Stimulated activated CD4-positive, alpha-beta T cell treated with anti-CD3 and anti-CD28 coated beads, Interleukin-15, amount 100 ng/mL, for 1 hour (primary cell): ENCODE data around the gene TMEM132C.
"Not testable (repeated sequence)": the region's sequence is repeated elsewhere in the genome, so short reads cannot be mapped to it uniquely, and the experiment has no call there.

ENCODE experiments used
- DNase-seq, 2 donors: peaks; one replicate each; pipeline ENCODE4 v3.0.0-alpha.2; 2020; ENCODE audit warnings: low read depth in 1 of 2, low spot score in 1 of 2

Gene TMEM132C

GRCh38 chr12:128267131-128267622 lies at the start of gene TMEM132C:
Gene TMEM132C (plus strand): TSS chr12:128267170. CDS start chr12:128267403, 233 bp downstream.
- no peak for DNase-seq

DNA sequence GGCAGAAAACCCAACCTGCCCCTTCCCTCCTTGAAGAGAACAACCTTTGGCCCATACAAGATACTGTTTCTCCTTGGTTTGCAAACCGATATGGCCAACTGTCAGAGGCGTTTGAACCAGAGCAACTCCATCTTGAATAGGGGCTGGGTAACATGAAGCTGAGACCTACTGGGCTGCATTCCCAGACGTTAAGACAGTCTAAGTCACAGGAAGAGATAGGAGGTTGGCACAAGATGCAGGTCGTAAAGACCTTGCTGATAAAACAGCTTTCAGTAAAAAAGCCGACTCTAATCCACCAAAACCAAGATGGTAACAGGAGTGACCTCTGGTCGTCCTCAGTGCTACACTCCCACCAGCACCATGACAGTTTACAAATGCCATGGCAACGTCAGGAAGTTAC lies 42.7 kb upstream of the TMEM132C start:
- DNase-seq, result no peak

DNA sequence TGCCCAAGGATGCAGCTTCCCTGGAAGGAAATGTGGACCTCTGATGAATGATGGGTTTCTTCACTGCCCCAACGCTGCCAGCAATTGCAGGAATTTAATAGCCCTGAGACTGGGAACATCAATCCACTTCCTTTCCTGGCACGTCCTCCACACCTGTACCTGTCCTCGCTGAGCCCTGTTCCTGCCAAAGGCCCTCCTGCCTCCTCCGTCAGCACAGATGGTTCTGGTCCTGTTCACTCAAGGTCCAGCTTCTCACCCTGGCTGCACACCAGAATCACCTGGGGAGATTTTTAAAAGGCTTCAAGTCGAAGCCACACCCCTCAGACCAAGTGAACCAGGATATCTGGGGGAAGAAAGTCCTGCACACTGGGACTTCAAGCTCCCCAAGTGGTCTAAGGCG lies 38.4 kb upstream of the TMEM132C start:
- DNase-seq, result no peak

DNA sequence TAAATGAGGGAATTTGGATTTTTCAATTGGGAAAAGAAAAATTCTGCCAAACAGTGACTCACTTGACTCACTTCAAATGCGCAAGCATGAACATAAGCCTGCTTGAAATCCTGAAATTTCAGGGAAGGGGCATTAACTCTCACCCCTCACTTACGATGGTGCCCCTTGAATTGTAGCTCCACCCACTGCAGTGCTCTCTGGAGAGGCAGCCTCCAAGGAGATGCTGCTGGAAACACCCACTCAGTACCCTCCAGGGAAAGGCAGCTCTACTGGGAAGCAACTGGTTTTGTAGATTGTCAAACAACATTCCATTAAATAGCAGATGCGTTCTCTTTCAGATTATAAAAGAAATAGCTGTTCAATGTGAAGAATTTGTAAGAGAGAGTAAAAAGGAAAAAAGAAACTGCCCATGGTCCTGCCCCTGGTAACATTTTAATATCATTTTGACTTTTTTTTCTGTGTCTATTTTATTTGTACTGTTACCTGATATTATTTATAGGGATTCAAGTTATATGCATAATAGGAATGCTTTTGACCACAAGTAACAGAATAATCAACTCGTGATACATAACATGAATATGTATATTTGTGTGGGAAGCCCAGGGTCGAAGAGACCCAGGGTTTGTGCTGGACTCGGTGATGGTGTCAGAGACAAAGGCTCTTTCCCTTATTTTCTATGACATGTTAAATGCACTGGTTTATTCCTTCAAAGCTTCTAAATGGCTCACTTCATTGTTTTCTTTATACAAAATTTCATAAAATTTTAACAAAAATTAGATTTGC lies 31.1 kb upstream of the TMEM132C start:
- no peak for DNase-seq

DNA sequence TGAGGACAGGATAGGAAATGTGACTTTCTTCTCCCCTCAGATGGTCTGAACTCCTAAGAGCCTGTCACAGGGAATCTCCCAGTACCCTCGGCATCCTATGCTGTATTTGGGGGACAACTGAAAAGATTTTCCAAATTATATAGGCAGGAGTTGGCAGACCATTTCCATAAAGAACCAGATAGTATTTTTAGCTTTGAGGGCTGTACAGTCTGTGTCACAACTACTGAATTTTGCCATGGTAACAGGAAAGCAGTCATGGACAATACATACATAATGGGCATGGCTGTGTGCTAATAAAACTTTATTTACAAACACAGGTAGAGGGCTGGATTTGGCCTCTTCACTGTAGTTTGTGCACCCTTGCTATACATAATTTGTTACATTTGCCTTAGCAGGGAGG lies 30.4 kb upstream of the TMEM132C start:
- DNase-seq, result no peak

DNA sequence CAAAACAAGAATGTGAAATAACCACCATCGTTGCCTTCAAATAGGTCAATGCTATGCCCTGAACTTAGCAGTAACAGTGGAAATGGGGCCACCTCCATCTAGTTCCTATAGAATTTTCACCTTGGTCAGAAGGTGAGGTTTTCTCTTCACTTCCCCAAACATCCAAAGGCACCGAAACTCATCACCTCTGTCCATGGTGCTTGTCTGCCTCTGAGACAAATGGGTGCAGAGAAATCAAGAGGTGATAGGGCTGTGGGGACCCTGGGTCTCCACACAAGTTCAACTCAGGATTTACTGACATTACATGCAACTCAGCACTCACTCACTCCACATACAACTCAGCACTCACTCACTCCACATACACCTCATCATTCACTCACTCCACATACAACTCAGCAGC lies 26.2 kb upstream of the TMEM132C start:
- DNase-seq, result no peak

GRCh38 chr12:128245121-128245520 lies 21.8 kb upstream of the TMEM132C start:
- no peak for DNase-seq

- DNase-seq, result no peak
Observed at GRCh38 chr12:128245905-128246304, 21.1 kb upstream of the TMEM132C start.

GRCh38 chr12:128250096-128250495 lies 16.9 kb upstream of the TMEM132C start:
- DNase-seq, result no peak

DNA sequence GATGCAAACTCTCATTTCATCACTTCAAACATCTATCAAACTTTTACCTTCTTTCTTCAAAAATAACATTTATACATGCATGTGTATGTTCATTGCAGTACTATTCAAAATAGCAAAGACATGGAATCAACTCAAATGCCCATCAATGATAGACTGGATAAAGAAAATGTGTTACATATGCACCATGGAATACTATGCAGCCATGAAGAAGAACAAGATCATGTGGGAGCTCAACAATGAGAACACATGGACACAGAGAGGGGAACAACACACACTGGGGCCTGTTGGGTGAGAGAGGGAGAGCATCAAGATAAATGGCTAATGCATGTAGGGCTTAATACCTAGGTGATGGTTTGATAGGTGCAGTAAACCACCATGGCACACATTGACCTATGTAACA lies 13.1 kb upstream of the TMEM132C start:
- not testable (repeated sequence) for DNase-seq

- DNase-seq, result no peak
Observed at GRCh38 chr12:128258866-128259555, 8.0 kb upstream of the TMEM132C start.

DNA sequence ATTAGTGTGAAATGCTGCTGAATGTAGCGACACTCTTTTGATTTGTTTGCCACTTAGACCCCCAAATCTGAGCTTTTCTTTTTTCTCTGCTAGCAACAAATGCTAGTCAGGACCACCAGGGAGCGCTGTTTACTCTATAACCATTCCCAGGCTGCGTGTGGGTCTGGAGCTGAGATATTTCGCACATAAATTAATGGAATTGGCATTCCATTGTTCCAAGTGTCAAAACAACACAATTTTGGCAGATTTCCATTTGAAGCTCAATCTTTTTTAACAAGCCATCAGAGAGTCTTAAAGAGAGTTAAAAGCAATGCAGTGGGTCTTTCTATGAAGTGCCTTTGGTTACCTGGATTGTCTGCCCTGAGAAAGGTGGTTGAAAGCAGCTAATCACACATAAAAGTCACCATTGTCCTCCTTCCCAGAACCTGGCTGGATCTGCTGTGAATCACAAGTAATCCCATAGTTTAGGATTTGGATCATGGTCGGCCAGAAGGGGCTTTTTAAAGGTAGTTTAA lies 7.4 kb upstream of the TMEM132C start:
- no peak for DNase-seq

- DNase-seq, result no peak
Observed at GRCh38 chr12:128261757-128262156, 5.2 kb upstream of the TMEM132C start.

GRCh38 chr12:128265566-128265965 lies 1.4 kb upstream of the TMEM132C start:
- DNase-seq, result no peak

DNA sequence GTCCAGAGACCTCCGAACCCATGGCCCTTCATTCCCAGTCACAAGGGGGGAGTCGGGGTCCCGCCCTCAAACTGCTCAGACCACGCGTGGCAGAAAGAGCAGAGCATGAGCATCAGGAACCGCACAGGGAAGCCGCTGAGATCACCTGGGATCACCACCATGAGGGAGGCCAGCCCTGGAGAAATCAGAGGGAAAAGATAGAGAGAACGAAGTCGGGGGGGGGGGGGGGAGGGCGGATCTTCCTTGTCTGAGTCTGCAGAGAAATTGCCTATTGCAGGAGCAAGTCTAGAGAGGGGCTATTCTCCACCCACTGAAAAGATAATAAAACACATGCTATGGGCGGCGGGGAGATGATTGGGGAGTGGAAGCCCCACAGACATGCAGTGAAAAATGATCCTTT lies 884 bp upstream of the TMEM132C start:
- no peak for DNase-seq

GRCh38 chr12:128266541-128267130 lies 334 bp upstream of the TMEM132C start:
- DNase-seq, result no peak

- no peak for DNase-seq
Observed at GRCh38 chr12:128267651-128268378, 845 bp downstream of the TMEM132C start.

GRCh38 chr12:128268379-128268995 lies 1.5 kb downstream of the TMEM132C start:
- DNase-seq, result no peak

DNA sequence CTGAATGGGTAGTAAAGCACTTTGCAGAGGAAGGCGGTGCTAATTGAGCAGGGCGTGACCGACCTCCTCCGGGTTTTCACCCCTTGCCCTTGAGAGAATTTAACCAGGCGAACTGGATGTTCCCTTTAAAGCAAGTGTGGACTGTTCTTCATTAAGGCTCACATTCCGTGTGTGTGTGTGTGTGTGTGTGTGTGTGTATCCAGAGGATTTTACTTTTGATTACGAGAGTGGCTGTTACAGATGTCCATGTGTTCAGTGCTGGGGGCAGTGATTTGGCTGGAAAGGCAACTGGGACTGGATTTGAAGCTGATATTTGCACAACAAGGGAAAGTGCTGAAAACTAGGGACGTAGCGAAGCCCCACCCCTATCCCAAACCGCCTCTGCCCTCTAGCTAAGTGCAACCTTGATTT lies 2.2 kb downstream of the TMEM132C start:
- no peak for DNase-seq

DNA sequence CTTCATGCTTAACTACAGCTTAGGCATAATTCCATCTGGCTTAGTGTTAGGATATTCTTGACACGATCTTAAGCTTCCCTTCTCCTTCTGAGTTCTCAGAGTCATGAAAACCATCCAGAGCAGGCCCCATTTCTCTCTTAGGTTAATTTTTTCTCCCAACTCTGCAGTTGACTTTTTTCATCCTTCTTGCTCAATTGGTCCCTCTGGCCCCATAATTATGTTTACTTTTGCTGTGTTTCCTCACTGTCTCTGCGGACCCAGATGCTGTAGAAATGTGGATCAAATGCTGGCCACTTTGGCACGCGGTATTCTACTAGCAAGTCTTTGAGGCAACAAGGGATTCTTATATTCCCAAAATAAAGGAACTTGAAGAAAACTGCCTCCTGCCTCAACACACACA lies 9.5 kb downstream of the TMEM132C start:
- DNase-seq, result no peak

GRCh38 chr12:128286970-128287369 lies 20.0 kb downstream of the TMEM132C start:
- no peak for DNase-seq
